OCI-M1 (cell line): ENCODE measurements around the gene VPS13D.
"Not testable (repeated sequence)": the region's sequence is repeated elsewhere in the genome, so short reads cannot be mapped to it uniquely, and the experiment has no call there.

ENCODE experiments used
- DNase-seq: peaks from one replicate; lab custom pipeline; 2025; lab: John Stamatoyannopoulos, UW

Gene VPS13D

DNA sequence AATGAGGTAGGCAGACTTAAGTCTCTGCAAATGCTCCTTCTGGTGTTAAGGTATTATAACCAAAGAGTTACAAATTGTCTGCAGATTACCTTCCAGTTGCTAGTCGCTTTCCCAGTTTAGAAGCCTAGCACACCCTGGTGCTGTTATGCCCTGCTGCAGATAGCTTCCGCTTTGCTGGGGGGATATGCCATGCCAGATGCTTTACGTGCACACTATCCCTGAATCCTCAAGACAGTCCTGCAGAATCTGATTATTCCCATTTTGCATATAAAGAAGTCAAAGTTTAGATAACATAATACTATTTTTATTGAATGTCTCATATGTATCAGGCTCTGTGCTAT lies 221.7 kb downstream of the VPS13D start:
- DNase-seq = no peak

GRCh38 chr1:12452262-12452661 lies 222.4 kb downstream of the VPS13D start:
- no peak for DNase-seq

- DNase-seq = peak; percentile 31
These were observed 223.8 kb downstream of the VPS13D start for GRCh38 chr1:12453400-12454343.

- DNase-seq = peak; percentile 70
These were observed 224.9 kb downstream of the VPS13D start for GRCh38 chr1:12454406-12455391.

DNA sequence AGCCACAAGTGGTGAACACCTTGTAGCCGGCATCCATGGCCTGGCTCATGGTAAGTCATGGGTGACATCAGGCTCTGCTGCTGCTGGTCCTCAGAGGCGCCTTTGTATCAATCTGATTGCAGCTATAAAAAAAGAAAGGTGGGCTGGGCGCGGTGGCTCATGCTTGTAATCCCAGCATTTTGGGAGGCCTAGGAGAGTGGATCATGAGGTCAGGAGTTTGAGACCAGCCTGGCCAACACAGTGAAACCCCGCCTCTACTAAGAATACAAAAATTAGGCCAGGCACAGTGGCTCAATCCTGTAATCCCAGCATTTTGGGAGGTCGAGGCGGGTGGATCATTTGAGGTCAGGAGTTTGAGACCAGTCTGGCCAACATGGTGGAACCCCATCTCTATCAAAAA lies 226.3 kb downstream of the VPS13D start:
- not testable (repeated sequence) for DNase-seq

- no peak for DNase-seq
These were observed 227.1 kb downstream of the VPS13D start for GRCh38 chr1:12456979-12457378.

GRCh38 chr1:12457771-12458170 lies 227.9 kb downstream of the VPS13D start:
- DNase-seq = no peak

DNA sequence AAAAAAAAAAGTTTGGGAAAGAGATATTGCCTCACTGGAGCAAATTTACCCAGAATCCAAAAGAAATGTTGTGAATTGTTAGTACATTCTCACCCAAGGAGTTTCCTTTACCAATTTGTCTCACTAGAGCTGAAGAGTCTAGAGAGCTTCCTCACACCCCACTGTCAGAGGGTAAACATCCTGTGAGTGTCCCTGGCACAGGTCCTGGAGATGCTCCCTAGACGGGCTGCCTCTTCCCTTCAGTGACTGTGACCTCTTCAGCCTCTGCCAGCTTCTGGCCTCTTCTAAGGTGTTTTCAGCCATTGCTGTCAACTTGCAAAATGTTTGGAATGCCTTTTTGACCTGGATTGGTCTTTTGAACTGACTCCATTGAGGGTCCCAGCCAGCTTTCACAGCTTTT lies 228.7 kb downstream of the VPS13D start:
- no peak for DNase-seq

- no peak for DNase-seq
These were observed 230.3 kb downstream of the VPS13D start for GRCh38 chr1:12460121-12460520.

- peak; percentile 47 for DNase-seq
These were observed 231.2 kb downstream of the VPS13D start for GRCh38 chr1:12460911-12461621.

DNA sequence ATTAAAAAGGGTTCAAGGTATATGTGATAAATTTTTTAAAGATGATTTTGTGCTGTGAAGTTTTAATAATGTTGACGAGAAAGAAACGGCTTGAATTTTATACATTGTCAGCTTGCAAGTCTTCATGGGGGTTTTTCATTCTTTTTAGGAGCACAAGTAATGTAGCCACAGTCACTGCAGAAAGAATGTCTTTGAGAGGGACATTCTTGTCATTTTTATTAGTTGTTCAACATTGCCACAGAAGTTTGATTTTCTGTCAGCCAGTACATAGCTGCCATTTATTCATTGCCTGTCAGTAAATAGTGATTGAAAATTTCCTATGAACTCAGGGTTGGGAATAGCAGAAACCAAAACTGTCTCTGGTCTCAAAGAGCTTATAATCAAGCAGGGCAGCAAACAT lies 231.9 kb downstream of the VPS13D start:
- no peak for DNase-seq

DNA sequence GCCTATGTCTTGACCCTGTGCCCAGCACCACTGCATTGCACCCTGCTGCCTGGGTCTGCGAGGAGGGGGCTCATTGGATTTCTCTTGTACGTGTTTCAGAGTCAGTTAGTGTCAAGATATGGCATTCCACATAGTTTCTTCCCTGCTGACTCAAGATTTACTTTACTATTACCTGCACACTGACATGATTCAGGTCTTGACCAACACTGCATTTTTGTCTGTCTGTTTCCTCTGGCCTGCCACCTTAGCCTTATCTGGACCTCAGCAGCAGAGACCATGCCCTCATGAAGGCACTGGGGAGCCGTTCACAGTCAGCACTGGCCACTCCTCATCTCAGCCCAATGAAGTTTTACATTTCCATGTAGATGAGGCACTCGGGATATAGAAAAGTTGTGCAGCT lies 232.8 kb downstream of the VPS13D start:
- no peak for DNase-seq

- no peak for DNase-seq
These were observed 234.2 kb downstream of the VPS13D start for GRCh38 chr1:12464045-12464461.

DNA sequence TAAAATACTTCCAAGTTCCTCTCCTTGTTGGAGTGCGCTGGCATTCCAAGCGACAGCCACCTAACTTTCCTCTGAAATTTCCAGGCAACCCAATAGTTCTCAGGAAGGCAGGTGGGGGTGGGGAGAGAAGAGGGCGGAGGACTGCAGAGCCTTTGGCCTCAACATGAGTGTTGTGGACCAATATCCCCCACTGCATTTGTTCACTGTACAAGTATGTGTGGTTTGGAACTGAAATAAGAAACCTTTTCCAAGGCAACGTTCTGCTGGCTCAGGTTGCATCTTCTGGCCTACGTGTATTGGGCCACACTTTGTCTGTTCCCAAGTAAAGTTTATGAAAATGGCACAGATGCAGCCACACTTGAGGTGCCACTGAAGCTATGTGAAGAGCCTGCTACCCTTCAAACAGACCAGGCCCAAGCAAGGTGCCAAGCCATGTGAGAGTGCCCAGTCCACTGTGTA lies 234.8 kb downstream of the VPS13D start:
- no peak for DNase-seq

GRCh38 chr1:12465126-12465525 lies 235.3 kb downstream of the VPS13D start:
- DNase-seq = no peak

GRCh38 chr1:12466816-12467215 lies 237.0 kb downstream of the VPS13D start:
- no peak for DNase-seq

GRCh38 chr1:12467570-12468286 lies 237.9 kb downstream of the VPS13D start:
- no peak for DNase-seq

DNA sequence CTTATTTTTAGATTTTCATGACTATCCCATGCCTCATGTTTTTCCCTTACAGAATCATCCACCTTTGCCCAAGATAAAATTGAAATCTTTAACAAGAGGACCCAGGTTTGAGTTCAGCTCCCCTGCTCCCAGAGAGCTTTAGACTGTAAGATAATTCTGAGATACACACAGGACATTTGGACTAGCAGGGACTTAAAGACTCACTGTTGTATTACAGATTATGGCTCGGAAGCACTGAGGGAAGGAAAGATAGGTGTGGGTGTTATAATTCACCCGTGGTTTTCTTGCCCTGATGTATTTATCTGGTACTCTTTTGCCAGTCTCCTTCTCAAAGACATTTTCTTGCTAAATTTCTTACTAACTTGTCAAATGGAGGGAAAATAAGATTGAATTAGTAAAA lies 238.5 kb downstream of the VPS13D start:
- no peak for DNase-seq

DNA sequence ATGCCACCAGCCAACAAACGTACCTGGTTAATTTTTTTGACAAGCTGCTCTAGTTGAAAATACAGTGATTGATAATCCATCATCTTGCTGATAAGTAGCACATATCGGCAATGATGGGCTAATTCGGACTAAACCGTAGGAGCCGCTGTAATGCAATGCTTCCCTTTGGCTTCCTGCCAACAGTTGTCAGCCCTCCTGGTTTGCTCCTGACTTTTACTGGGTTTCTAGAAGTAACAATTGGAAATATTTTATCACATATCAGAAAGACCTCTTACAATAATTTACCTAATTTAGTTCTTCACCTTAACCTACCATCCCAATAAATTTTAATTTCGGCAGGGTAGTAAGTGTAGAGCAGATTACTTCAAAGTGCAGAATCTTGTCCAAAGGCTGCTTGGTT lies 239.7 kb downstream of the VPS13D start:
- DNase-seq = peak; percentile 11

DNA sequence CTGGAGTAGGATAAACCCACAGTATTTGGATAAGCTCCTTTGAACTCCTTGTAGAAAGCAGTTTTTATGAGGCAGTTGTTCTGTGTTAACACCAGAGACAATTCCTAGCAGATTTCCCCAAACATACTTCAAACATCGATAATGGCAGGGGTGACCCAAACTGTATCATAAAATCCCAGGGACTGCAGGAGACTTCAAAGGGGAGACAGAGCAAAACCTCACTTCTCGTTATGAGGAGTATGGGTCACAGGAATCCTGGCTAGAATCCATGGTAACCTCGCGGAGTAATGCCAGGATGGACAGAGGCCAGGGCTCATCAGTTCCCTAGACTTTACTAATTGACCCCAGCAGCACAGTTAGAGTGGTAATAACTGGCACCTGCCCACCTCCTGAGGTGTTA lies 240.2 kb downstream of the VPS13D start:
- DNase-seq = no peak

- not testable (repeated sequence) for DNase-seq
These were observed 241.1 kb downstream of the VPS13D start for GRCh38 chr1:12470916-12471315.
